Measurements from ENCODE around the gene LOXL1. TPM values are rescaled to one million over a fixed set of nuclear protein-coding genes. Genes with fewer than 3 reads are reported as not detected.
A peak's percentile ranks its signal among the peaks of the same experiment; 100 is the strongest.
"Not testable (repeated sequence)": the region's sequence is repeated elsewhere in the genome, so short reads cannot be mapped to it uniquely, and the experiment has no call there.

The LOXL1 gene
- total RNA-seq, 3 donors from 2014 or later: 5.6 to 11.3 (median 10.8) TPM

- peak overlapping the region in 2 of 3 donors; percentile 26 to 52 for H3K4me3 ChIP-seq
- peak; percentile 74 to 82 for DNase-seq (ENCODE audit: low spot score in 2 of 2)
- H3K36me3 ChIP-seq: no peaks in the 10 kb centered on the region
- intact Hi-C loops (cut with DNase I; ENCODE audit: low total_unique reads): no loop called here
- no peaks in the 10 kb centered on the region for H3K9me3 ChIP-seq
- H3K27ac ChIP-seq: no peak overlapping the region
- H3K27me3 ChIP-seq: no peaks in the 10 kb centered on the region
- TF ChIP-seq POLR2A (IDR thresholded peaks at IDR 0.05) (no peak), POLR2AphosphoS5 (IDR thresholded peaks at IDR 0.05) (peak in 1 of 3 donors; percentile 26), CTCF (IDR thresholded peaks at IDR 0.05) (peak; percentile 82 to 93 (median 86))
- H3K4me1 ChIP-seq: no peaks in the 10 kb centered on the region
Observed at GRCh38 chr15:73972984-73973682, 46.9 kb downstream of the LOXL1 start.

- H3K27ac ChIP-seq; H3K4me1 ChIP-seq; H3K27me3 ChIP-seq; intact Hi-C loops (cut with DNase I; ENCODE audit: low total_unique reads); H3K36me3 ChIP-seq; H3K9me3 ChIP-seq: not testable (repeated sequence)
- peak overlapping the region in 2 of 3 donors; percentile 26 to 52 for H3K4me3 ChIP-seq
- peak in 1 of 2 donors; percentile 24 for DNase-seq (ENCODE audit: low spot score in 2 of 2)
Observed at GRCh38 chr15:73973683-73974200, 47.5 kb downstream of the LOXL1 start.

- intact Hi-C loops (cut with DNase I; ENCODE audit: low total_unique reads); H3K9me3 ChIP-seq; H3K27ac ChIP-seq; H3K36me3 ChIP-seq; H3K4me3 ChIP-seq; DNase-seq (ENCODE audit: low spot score in 2 of 2); H3K4me1 ChIP-seq; H3K27me3 ChIP-seq: not testable (repeated sequence)
Observed at GRCh38 chr15:73975440-73976125, 49.3 kb downstream of the LOXL1 start.

- no peak for TF ChIP-seq CTCF (IDR thresholded peaks at IDR 0.05)
- intact Hi-C loops (cut with DNase I; ENCODE audit: low total_unique reads): no loop called here
- no peaks in the 10 kb centered on the region for H3K36me3 ChIP-seq
- H3K27me3 ChIP-seq: no peaks in the 10 kb centered on the region
- no peak overlapping the region for H3K27ac ChIP-seq
- DNase-seq (ENCODE audit: low spot score in 2 of 2): no peak
- no peak overlapping the region for H3K4me3 ChIP-seq
- H3K4me1 ChIP-seq: peaks cover 23 to 24% of the 10 kb centered on the region in 2 donors
- H3K9me3 ChIP-seq: no peaks in the 10 kb centered on the region
Observed at GRCh38 chr15:73978896-73979295, 52.6 kb downstream of the LOXL1 start.

GRCh38 chr15:73979636-73980035, 53.4 kb downstream of the LOXL1 start:
- DNase-seq (ENCODE audit: low spot score in 2 of 2): no peak
- TF ChIP-seq POLR2A (IDR thresholded peaks at IDR 0.05) (no peak), POLR2AphosphoS5 (IDR thresholded peaks at IDR 0.05) (no peak), CTCF (IDR thresholded peaks at IDR 0.05) (no peak)
- intact Hi-C loops (cut with DNase I; ENCODE audit: low total_unique reads): loop anchor here (5.0 kb wide), 1 partner anchor 898 kb away; no protein-coding TSS in a partner anchor
- no peaks in the 10 kb centered on the region for H3K36me3 ChIP-seq
- no peak overlapping the region for H3K4me3 ChIP-seq
- H3K27ac ChIP-seq: no peak overlapping the region
- peaks cover 24 to 26% of the 10 kb centered on the region in 2 donors for H3K4me1 ChIP-seq
- no peaks in the 10 kb centered on the region for H3K9me3 ChIP-seq
- H3K27me3 ChIP-seq: no peaks in the 10 kb centered on the region

GRCh38 chr15:73981761-73982221, 55.5 kb downstream of the LOXL1 start:
- H3K36me3 ChIP-seq: no peaks in the 10 kb centered on the region
- peaks cover 24 to 31% of the 10 kb centered on the region in 2 donors for H3K4me1 ChIP-seq
- no peaks in the 10 kb centered on the region for H3K27me3 ChIP-seq
- intact Hi-C loops (cut with DNase I; ENCODE audit: low total_unique reads): loop anchor here (5.0 kb wide), 1 partner anchor 896 kb away; no protein-coding TSS in a partner anchor
- TF ChIP-seq POLR2A (IDR thresholded peaks at IDR 0.05) (no peak), POLR2AphosphoS5 (IDR thresholded peaks at IDR 0.05) (no peak), CTCF (IDR thresholded peaks at IDR 0.05) (no peak)
- no peaks in the 10 kb centered on the region for H3K9me3 ChIP-seq
- H3K4me3 ChIP-seq: peak overlapping the region in 1 of 3 donors; percentile 51
- no peak for DNase-seq (ENCODE audit: low spot score in 2 of 2)
- peak overlapping the region; percentile 88 to 98 for H3K27ac ChIP-seq

Data from breast epithelium (tissue), 4 donors.